ENCODE measurements around the gene ZSCAN5C.

The ZSCAN5C gene

DNA sequence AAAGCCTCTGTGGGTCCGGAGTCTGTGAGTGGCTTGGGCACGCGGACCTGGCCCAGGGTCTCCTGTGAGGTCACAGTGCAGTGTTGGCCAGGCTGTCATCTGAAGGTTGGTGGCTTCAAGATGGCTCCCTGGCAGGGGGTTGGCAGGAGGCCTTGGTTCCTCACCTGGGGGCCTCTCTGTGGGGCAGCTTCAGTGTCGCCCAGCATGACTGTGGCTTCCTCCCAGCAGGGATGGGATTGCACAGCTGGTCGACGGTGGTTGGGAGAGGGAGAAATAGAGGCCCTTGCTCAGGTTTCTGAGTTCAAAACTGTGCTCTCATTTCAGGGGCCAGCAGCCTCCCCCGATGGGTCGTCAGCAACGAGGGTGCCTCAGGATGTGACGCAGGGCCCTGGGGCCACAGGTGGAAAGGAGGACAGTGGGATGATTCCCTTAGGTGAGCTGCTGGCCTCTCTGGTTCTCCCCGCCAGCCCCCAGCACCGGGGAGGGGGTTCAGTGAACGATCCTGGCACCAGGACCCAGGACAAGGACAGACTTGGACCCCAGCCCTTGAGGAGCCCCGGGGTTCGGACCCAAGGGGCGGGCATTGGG, 43.8 kb upstream of the ZSCAN5C start:
- no peak for DNase-seq
- no peak overlapping the region for H3K27ac ChIP-seq
- H3K27me3 ChIP-seq (ENCODE audit: insufficient read depth, low read depth, severe bottlenecking) = no peaks in the 10 kb centered on the region
- no peaks in the 10 kb centered on the region for H3K9me3 ChIP-seq (ENCODE audit: severe bottlenecking)
- peaks cover 43% of the 10 kb centered on the region for H3K36me3 ChIP-seq
- TF ChIP-seq, protein P1, sequence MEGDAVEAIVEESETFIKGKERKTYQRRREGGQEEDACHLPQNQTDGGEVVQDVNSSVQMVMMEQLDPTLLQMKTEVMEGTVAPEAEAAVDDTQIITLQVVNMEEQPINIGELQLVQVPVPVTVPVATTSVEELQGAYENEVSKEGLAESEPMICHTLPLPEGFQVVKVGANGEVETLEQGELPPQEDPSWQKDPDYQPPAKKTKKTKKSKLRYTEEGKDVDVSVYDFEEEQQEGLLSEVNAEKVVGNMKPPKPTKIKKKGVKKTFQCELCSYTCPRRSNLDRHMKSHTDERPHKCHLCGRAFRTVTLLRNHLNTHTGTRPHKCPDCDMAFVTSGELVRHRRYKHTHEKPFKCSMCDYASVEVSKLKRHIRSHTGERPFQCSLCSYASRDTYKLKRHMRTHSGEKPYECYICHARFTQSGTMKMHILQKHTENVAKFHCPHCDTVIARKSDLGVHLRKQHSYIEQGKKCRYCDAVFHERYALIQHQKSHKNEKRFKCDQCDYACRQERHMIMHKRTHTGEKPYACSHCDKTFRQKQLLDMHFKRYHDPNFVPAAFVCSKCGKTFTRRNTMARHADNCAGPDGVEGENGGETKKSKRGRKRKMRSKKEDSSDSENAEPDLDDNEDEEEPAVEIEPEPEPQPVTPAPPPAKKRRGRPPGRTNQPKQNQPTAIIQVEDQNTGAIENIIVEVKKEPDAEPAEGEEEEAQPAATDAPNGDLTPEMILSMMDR (IDR thresholded peaks at IDR 0.05; ENCODE audit: low read depth, low read length) = no peak
- no peak overlapping the region for H3K4me3 ChIP-seq (ENCODE audit: low read depth, low read length)

DNA sequence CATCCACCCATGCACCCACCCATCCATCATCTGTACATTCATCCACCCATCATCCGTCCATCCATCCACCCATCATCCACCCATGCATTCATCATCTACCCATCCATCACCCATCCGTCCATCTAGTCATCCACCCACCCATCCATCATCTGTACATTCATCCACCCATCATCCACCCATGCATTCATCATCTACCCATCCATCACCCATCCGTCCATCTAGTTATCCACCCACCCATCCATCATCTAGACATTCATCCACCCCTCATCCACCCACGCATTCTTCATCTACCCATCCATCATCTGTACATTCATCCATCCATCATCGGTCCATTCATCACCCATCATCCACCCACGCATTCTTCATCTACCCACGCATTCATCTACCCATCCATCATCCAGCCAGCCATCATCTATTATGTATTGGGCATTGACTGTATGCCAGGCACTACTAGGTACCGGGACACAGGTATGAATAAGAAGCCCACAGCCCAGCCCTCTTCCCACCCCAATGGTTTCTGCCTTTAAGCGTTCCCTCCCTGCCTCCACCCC, 43.0 kb upstream of the ZSCAN5C start:
- Histone ChIP-seq H3K27ac (no peak overlapping the region), H3K9me3 (ENCODE audit: severe bottlenecking) (no peaks in the 10 kb centered on the region), H3K4me3 (ENCODE audit: low read depth, low read length) (no peak overlapping the region), H3K36me3 (peaks cover 39% of the 10 kb centered on the region), H3K27me3 (ENCODE audit: insufficient read depth, low read depth, severe bottlenecking) (no peaks in the 10 kb centered on the region)
- TF ChIP-seq, protein P1 (IDR thresholded peaks at IDR 0.05; ENCODE audit: low read depth, low read length) = no peak
- no peak for DNase-seq

DNA sequence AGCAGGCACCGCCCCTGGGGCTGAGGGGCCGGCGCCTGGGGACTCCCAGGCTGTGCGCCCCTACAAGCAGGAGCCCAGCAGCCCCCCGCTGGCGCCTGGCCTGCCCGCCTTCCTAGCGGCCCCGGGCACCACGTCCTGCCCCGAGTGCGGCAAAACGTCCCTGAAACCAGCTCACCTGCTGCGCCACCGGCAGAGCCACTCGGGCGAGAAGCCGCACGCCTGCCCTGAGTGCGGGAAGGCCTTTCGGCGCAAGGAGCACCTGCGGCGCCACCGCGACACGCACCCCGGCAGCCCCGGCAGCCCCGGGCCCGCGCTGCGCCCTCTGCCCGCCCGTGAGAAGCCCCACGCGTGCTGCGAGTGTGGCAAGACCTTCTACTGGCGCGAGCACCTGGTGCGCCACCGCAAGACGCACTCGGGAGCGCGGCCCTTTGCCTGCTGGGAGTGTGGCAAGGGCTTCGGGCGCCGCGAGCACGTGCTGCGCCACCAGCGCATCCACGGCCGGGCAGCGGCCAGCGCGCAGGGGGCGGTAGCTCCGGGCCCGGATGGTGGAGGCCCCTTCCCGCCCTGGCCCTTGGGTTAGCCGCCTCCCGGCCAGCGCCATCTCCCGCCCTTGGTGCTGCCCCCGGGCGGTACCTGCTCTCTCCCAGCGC, 42.3 kb upstream of the ZSCAN5C start:
- DNase-seq = no peak
- Histone ChIP-seq H3K27ac (no peak overlapping the region), H3K36me3 (peaks cover 32% of the 10 kb centered on the region), H3K27me3 (ENCODE audit: insufficient read depth, low read depth, severe bottlenecking) (no peaks in the 10 kb centered on the region), H3K9me3 (ENCODE audit: severe bottlenecking) (no peaks in the 10 kb centered on the region), H3K4me3 (ENCODE audit: low read depth, low read length) (no peak overlapping the region)
- TF ChIP-seq, protein P1 (IDR thresholded peaks at IDR 0.05; ENCODE audit: low read depth, low read length) = no peak

DNA sequence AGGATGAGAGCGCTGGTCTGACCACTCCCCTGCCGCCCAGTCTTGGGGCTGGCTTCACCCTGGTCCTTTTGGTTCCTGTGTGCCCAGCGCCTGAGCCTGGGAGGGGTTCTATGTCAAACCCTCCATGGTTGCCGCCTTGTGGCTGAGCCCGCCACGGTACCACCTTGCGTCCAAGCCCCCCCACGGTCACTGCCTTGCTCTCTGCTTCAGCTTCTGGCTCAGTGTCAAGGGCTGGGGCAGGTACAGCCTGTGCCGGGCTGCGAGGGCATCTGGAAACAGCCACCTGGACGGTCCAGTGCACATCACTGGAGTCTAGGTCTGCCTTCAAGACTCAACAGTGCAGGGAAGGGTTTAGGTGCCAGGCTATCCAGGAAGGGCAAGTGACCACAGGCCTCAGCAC, 40.5 kb upstream of the ZSCAN5C start:
- TF ChIP-seq, protein P1 (IDR thresholded peaks at IDR 0.05; ENCODE audit: low read depth, low read length) = no peak
- H3K27me3 ChIP-seq (ENCODE audit: insufficient read depth, low read depth, severe bottlenecking) = no peaks in the 10 kb centered on the region
- DNase-seq = no peak

DNA sequence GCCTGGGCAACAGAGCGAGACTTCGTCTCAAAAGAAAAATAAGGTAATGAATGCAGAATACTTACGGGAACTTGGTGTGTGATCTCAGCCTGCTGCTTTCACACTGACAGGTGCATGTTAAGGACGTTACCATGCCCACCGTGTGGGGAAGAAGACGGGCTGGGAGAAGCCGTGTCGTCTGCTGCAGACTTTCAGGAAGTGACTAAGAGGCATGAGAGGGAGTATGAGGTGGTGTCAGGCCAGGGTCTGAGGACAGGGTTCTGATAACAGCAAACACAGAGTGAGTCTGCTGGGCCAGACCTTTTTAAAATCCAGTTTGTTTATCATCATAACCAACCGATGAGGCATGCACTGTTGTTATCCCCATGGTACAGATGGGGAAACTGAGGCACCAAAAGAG, 39.8 kb upstream of the ZSCAN5C start:
- no peak for DNase-seq
- Histone ChIP-seq H3K36me3 (peaks cover 22% of the 10 kb centered on the region), H3K4me3 (ENCODE audit: low read depth, low read length) (no peak overlapping the region), H3K9me3 (ENCODE audit: severe bottlenecking) (no peaks in the 10 kb centered on the region), H3K27ac (no peak overlapping the region), H3K27me3 (ENCODE audit: insufficient read depth, low read depth, severe bottlenecking) (no peaks in the 10 kb centered on the region)
- TF ChIP-seq, protein P1 (IDR thresholded peaks at IDR 0.05; ENCODE audit: low read depth, low read length) = no peak

More for the DNA sequence above, 40.5 kb upstream of the ZSCAN5C start:
- Histone ChIP-seq H3K36me3 (peaks cover 22% of the 10 kb centered on the region), H3K9me3 (ENCODE audit: severe bottlenecking) (no peaks in the 10 kb centered on the region), H3K4me3 (ENCODE audit: low read depth, low read length) (no peak overlapping the region), H3K27ac (no peak overlapping the region)

Measured in WERI-Rb-1 (cell line).